Putamen (tissue), 1 donor: Measurements from ENCODE around the gene AP1S3.

ENCODE experiments used
- DNase-seq: peaks from one replicate; pipeline ENCODE4 v3.0.0-alpha.2; 2016; ENCODE audit warnings: low spot score

Gene AP1S3

DNA sequence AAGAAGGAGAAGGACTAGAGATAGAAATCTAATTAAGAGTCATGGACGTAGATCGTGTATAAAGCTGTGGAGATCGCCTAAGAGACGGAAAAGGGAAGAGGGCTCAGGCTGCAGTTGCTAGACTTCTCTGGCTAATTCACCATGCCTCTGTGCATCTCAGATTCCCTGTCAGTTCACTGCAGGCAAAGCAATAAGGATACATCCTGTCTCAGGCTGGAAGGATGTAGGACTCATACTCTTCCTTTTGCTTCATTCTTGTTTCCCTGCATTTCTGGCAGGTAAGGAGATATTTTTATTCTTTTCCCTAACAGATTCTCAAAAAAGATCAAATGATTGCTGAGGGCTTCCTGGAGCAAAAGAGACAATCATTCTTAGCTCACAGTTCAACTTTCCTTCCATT lies 112.5 kb downstream of the AP1S3 start:
- DNase-seq = no peak

- DNase-seq = no peak
These were observed 113.4 kb downstream of the AP1S3 start for GRCh38 chr2:223723954-223724411.

DNA sequence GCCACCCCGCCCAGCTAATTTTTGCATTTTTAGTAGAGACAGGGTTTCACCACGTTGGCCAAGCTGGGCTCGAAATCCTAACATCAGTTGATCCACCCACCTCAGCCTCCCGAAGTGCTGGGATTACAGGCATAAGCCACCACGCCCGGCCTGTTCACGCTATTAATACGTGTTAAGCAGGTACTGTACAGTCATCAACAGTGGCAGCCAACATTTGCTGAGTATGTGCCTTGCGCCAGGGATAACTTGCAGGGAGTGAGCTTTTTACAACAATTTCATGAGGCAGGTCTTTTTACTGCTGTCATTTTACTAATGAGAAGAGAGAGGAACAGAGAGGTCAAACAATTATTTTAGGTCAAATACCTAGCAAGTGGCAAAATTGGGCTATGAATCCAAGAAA lies 115.2 kb downstream of the AP1S3 start:
- no peak for DNase-seq

GRCh38 chr2:223721746-223722145 lies 115.6 kb downstream of the AP1S3 start:
- DNase-seq = no peak

DNA sequence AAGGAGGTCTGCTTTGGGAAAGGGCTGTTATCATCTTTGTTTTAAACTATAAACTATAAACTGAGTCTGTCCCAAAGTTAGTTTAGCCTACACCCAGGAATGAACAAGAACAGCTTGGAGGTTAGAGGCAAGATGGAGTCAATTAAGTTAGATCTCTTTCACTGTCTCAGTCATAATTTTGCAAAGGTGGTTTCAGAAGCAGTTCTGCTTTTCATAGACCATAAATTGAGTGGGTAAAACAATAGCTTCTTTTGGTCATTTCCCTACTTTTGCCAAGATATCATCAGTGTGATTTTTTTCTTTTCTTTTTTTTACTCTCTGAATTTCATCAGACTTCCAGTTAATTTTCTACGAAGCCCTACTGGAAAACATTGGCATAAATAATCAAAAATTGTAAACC lies 117.0 kb downstream of the AP1S3 start:
- no peak for DNase-seq

GRCh38 chr2:223712642-223713041 lies 124.7 kb downstream of the AP1S3 start:
- no peak for DNase-seq

DNA sequence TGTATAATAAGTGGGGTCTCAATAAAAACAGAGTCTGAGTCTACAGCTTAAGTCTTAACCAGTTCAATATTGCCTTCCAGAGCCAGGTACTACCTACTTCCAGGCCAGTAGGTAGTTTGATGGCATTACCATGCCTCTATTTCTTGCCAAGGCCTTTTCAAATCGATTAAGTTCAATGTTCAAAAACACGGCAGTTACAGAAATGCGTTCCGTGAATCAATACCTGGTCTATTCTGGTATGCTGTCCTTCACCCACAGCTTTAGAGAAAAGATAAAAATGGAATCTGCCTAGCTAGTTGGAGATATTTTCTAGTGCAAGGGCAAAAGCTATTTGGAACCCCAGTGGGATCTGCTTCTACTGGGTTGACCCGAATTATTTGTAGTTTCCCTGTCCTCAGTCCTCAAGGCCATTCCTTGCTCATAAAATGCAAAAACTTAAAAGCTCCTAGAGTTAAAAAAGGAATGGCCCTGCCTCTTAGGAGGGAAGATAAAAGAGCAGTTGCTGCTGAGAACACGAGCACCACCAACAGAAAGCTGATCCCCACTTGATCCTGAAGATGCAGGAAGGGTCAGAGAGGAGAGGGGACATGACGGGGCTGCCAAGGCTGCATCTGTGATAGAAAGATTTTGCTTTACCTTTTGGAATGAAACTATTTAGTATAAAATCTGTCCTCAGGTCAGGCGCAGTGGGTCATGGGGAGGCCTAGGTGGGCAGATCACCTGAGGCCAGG lies 125.6 kb downstream of the AP1S3 start:
- DNase-seq = no peak
